ENCODE data around the gene MUC5AC.
"Not testable (repeated sequence)": the region's sequence is repeated elsewhere in the genome, so short reads cannot be mapped to it uniquely, and the experiment has no call there.

MUC5AC gene

DNA sequence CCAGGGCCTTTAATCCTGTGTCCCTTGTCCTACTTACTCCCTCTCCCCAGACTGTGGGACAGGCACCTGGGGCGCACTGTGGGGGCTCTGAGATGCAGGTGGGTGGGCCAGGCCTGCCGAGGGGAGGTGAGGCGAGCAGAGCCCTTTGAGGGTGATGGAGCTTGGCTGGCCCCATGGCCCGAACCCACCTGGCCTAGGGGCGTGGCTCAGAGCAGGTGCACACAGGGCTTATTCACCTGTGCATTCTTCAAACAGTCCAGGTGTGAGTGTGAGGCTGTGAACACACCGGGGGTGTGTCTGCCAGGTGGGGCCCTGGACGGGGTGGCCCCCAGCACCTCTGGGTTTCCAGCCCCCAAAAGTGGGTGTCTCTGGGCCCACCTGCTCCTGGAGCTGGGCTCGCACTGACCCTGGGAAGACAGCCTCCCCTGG lies 9.0 kb upstream of the MUC5AC start:
- no peak for DNase-seq

DNA sequence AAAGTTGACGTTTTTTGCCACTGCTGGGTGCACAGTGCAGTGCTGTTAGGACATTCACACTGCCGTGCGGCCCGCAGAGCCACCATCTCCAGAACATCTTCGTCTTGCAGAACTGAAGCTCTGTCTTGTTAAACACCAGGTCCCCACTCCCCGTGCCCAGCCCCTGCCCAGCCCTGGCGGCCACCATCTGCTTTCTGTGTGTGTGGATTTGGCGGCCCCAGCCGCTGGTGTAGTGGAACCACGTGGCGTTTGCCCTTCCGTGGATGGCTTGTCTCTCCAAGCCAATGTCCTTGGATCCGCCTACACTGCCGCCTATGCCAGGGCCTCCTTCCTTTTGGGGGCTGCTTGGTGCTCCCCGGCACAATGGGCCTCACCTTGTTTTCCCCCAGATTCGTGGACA lies 8.2 kb upstream of the MUC5AC start:
- DNase-seq = no peak

DNA sequence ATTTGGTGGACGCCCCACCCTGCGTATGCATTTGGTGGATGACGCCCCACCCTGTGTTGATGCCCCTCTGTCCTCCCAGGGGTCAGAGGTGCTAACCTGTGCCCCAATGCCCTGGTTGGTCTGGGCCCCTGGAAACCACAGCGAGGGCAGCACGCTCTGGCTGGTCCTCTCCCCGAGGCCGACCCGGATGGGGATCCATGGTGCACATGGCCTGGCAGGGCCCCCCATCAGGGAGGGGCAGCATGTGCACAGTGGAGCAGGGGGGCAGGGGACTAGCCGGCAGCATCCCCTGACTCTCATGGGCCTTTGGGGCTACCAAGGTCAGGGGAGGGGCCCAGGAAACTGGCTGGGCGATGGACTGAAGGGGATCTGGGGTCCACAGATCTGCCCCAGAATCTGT lies 7.6 kb upstream of the MUC5AC start:
- DNase-seq = no peak

DNA sequence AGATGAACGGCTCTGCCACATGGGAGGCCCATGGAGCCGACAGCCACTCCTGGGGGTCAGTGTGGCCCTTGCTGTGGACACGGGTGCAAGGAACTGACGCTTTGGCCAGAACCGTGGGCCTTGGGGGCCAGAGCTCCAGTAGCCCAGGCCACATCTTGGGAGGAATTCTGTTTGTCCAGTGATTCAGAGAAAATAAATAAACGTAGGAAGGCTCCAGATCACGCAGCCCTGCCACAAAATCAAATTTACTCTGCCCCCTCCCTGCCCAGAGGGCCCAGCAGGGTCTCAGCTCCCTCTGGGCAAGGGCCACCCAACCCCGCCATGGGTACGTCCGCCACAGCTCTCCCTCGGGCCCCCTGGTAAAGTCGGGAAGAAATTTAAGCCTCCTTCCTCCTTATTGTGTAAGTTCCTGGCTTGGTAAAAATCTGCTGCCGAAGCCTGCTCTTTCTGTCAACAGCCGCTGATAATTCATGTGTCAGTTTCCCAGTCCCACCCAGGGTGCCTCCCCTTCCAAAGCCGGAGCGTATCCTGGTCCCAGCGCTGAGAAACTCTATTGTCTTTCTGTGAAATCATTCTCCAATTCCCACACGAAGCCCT lies 6.9 kb upstream of the MUC5AC start:
- DNase-seq = no peak

DNA sequence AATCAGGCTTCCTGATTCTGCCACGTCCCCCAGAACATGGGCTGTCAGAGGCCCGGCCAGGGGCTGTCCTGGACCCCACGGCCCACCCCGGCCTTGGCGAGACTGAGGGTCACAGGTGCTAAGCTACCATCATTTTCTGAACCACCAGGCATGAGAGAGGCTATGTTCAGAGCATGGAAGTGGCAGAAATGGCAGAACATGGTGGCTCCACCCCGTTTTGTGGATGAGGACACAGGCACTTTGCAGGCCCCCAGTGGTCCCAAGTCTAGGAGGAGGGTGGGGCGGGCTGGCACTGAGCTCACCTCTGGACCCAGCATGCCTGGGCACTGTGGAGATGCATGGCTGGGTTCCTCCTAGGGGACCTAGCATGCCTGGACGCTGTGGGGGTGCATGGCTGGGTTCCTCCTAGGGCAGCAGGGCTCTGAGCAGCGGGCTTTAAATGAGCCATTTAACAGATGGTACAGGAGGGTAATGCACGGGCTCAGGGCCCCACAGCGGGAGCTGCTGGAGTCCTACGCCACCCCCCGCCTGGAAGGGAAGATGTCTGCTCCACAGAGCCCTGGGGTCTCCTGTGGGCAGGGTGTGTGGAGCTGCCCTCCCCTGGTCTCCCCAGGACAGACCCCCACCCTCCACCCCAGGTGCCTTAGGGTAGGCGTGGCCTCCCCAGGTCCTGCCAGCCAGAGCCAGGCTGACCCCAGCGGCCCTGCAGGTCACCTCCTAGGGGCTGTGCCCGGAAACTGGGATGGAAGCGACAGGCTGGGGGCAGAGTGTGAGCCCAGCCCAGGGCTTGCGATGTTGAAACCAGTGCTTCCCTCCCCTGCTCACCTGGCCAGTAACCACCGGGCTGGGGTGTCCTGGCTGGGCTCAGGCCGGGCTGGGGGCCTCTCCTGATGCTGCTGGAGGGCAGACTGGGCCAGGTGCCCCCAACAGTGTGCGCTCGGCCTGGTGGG lies 6.1 kb upstream of the MUC5AC start:
- DNase-seq = no peak

DNA sequence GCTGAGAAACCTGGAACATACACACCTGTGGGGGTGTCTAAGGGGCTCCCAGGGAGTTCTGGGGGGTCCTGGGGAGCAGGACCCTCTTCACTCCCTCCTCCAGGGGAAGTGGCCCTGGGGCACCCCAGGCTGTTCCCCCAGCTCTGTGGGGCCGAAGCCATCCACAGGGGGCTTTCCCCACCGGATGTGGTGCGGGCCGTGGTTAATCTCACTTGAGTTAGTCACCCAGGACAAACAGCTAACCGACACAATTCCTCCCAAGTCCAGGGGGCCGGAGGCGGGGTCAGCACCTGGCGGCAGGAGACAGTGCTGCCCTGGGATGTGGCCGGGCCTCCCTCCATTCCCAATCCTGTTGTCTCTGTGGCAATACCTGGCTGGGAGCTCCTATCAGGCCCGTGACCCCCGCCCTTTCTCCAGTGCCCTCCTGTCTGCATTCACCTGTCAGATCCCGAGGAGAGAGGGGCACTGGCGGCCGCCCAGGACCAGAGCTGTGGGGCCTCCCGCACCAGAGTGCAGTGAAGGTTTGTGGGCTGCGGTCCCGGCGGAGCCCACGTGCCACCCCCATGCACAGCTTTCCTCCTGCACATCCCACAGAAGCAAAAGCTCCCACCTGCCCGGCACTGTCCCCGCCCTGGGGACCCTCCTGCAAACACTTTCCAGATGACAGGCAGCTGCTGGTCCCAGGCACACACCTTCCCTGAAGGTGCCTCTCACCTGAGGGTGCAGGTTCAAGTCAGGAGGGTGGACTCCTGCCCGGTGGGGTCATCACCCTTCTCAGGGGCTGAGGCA lies 5.2 kb upstream of the MUC5AC start:
- no peak for DNase-seq

DNA sequence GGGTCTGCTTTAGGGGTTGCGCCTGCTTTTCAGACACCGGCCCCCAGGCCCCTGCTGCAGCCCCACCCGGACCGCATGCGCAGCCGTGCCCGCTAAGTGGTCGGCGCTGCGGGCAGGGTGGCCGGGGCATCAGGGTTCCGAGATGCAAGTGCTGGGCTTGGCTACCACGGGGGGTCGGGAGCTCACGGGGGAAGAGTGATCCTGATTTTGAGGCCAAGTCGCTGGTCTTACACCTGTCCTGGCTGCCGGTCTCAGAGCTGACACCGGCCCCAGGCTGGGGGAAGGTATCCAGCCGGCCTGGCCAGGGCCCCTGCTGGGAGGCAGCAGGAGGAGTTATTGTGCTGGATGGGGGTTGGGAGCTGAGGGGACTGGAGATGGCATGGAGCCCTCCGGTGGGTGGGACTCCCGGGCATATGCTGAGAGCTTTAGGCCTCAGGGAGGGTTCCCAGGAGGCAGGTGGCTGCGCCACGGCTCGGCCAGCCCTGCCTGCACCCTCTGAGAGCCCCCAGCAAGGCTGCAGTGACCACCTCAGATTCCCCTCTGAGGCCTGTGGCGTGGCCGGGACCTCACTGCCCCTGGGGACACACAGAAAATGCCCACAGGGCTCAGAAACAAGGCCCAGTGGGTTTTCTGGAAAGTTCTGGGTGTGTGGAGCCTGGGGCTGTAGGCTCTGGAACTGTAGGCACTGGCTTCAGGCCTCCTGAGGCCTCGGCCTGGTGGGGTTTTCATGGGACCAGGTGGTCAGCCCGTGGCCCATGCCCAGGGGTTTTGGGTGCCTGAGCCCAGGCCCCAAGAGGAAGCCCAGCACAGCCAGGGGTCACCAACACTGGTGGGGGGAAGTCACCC lies 4.4 kb upstream of the MUC5AC start:
- DNase-seq = no peak

DNA sequence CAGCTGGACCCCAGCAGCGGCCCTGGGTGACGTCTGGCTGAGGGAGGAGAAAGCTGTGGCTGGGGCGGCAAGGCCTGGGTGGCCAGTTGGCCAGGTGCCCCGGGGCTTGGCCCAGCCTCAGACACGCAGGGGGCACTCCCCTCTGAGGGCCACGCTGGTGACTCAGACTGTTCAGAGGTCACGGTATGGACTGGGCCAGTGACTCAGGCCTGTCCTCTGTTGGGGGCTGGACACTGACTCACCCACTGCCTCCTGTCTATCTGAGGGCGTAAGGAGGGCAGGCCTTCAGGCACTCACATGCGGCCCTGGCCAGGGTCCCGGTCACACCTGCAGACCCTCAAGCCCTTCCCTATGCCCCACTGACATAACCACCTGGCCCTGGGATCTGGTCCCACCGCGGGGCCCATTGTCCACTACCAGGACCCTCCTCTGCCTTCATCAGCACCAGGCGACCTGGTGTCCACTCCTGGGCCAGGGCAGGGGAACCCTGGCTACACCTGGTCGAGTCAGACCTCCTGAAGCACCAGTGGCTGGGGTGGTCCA lies 3.7 kb upstream of the MUC5AC start:
- no peak for DNase-seq

DNA sequence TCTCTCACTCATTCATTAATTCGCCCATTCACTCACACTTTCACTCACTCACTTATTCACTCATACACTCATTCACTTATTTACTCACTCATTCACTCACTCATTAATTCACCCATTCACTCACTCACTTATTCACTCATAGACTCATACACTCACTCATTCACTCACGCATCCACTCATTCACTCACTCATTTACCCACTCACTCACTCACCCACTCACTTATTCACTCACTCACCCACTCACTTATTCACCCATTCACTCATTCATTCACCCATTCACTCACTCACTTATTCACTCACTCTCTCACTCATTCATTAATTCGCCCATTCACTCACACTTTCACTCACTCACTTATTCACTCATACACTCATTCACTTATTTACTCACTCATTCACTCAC lies 3.1 kb upstream of the MUC5AC start:
- DNase-seq = not testable (repeated sequence)

DNA sequence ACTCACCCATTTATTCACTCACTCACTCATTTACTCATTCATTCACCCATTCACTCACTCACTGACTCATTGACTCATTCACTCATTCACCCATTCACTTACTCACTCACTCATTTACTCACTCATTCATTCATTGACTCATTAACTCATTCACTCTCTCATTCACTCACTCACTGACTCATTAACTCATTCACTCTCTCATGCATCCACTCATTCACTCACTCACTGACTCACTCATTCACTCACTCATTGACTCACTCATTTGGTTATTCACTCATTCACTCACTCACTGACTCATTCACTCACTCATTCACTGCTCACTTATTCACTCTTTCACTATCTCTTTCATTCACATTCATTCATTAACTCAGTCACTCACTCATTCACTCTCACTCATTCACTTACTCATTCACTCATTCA lies 2.5 kb upstream of the MUC5AC start:
- no peak for DNase-seq

DNA sequence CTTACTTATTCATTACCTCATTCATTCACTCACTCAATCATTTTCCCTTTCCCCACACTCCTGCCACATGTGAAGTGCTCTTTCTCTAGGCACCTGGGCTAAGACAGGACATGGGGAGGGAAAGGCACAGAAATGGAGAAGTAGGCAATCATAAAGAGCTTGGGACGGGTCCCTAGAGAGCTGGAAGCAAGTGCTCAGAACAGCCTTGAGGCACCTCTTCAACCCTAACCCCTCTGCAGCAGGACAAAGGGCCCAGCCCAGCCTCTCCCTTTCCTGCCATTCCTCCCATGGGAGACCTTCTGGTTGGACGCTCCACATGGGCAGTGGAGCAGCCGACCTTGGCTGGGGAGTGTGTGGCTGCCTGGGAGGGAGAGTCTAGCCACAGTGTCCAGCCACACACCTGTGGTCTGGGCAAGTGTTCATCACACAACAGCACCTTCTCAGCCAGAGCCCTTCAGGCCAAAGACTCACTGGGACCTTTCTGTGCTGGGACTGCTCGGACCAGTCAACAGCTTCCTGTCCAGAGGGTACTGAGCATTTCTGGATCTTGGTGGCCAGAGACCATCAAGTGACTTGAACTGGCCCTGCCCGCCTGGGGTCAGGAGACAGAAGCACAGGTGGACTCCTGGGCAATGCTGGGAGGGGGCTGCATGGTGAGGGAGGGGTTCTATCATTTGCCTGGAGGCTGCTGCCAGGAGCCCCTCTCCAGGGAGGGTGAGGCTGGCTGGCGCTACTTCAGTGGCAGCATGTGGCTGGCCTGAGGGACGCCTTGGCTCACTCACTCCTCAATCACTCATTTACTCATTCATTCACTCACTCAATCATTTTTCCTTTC lies 1.0 kb upstream of the MUC5AC start:
- no peak for DNase-seq

DNA sequence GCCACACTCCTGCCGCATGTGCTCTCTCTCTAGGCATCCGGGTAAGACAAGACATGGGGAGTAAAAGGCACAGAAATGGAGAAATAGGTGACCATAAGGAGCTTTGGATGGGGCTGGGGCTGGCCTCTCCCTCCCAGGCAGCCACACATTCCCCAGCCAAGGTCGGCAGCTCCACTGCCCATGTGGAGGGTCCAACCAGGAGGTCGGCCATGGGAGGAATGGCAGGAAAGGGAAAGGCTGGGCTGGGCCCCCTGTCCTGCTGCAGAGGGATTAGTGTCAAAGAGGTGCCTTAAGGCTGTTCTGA lies 460 bp upstream of the MUC5AC start:
- DNase-seq = no peak

DNA sequence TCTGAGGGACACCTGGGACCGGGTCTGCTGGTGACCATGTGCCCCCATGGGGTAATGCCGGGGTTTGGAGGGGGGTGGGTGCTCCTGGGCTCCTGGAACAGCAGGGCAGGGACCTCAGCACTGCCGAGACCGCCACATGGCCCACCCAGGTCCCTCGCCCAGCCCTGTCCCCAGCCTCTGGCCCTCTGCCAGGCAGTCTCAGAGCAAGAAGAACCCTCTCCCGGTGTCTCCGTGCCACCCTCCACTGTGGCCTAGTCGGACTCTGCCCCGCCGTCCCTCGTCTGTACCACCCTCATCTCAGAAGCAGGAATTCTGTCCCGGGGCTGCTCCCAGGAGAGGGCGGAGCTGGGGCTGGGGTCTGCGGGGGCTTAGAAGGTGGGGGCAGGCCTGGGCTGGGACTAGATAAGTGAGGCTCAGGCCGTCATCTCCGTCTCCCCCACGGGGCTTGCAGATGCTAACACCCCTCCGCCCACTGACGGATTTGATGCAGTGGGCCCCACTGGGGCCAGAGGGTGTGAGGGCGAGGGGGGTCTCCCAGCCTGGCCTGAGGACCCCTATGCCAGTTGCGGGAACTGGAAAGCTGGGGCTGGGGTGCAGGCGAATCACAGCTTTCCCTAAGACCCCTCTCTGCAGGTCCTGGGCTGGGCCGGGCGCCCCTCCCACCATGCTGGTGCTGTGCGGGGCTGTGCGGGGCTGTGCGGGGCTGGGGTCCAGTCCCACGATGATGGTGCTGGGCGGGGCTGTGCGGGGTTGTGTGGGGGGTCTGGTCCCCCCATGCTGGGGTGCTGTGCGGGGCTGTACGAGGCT lies 1.1 kb downstream of the MUC5AC start:
- DNase-seq = no peak

DNA sequence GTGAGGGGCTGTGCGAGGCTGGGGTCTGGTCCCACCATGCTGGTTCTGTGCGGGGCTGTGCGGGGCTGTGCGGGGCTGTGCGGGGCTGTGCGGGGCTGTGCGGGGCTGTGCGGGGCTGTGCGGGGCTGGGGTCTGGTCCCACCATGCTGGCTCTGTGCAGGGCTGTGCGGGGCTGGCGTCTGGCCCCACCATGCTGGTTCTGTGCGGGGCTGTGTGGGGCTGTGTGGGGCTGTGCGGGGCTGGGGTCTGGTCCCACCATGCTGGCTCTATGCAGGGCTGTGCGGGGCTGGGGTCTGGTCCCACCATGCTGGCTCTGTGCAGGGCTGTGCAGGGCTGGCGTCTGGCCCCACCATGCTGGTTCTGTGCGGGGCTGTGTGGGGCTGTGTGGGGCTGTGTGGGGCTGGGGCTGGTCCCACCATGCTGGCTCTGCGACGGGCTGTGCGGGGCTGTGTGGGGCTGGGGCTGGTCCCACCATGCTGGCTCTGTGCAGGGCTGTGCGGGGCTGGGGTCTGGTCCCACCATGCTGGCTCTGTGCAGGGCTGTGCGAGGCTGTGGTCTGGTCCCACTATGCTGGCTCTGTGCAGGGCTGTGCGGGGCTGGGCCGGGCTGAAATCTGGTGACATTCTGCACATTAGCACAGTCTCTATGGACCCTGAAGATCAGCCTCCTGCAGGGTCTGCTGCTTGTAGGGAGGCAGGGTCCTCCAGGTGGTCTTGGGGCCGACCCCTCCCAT lies 1.9 kb downstream of the MUC5AC start:
- DNase-seq = not testable (repeated sequence)

DNA sequence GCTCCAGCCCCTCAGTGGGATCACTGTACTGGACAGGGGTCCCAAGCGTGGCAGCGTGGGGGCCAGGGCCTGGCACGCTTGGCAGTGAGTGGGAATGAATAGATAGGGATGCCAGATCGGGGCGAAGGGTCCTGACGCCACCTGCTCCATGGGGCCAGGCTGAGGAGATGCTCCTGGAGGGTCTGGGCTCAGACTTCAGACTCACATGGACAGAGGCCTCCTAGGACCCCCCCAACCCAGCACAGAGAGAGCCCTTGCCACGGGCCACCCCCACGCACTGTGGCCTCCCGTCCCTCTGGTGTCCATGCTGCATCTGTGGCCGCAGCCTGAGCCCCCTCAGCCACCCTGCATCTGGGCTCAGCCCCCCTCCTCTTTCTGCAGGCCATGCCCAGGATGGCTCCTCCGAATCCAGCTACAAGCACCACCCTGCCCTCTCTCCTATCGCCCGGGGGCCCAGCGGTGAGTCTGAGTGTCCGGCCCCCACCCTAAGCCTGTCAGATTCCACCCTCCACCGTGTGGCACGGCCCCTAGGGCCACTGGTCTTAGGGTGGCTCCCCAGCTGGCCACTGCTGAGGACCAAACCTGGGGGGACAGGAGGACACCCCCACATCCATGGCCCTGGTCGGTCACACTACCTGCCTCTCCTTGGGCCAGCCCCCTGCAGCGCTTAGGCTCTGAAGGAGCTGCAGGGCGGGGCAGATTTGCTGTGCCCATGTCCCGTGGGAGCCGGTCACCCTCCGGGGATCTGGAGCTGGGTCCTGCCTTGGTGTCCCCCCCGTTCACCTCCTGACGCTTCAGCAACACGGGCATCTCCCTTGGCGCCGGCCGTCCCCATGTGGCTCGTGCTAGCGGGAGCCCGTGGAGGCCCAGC lies 2.7 kb downstream of the MUC5AC start:
- no peak for DNase-seq

DNA sequence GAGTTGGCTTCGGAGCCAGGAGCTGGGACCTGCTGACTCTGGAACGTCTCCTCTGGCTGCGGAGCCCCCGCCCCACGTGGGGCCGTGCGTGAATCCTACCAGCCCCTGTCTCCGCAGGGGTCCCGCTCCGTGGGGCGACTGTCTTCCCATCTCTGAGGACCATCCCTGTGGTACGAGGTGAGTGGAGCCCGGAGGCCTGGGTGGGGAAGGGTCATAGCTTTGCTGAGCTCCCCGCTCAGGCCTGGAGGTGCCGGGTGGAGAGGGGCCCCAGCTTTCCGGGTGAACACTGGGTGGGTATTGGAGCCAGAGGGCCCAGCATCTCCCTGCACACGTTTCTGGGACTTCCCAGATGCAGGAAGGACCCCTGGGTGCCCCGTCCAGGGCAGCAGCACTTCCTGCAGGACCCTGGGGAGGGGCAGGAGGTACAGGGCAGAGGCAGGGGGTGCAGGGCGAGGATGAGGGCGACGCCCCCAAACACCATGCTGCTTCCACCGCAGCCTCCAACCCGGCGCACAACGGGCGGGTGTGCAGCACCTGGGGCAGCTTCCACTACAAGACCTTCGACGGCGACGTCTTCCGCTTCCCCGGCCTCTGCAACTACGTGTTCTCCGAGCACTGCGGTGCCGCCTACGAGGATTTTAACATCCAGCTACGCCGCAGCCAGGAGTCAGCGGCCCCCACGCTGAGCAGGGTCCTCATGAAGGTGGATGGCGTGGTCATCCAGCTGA lies 3.8 kb downstream of the MUC5AC start:
- DNase-seq = no peak

DNA sequence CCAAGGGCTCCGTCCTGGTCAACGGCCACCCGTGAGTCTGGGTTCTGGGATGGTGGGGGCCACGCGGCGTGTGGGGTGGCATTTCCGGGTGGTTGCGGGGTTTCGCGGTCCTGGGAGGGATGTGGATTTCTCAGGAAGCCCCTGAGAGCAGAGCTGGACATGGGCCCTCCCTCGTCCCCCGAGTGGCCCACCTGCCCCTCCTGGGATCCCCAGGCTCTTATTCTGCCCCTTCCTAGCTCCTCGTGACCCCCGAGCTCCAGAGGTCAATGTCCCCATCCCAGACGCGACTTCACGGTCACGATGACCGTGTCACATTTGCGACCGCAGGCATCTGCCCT lies 4.4 kb downstream of the MUC5AC start:
- no peak for DNase-seq
